Activated T-helper 1 cell treated with anti-CD3 and anti-CD28 coated beads, Interleukin-12 subunit alpha, Interleukin-12 subunit beta, Interleukin-2, Interleukin-4 antibody, amounts not matched to agents 30 ng/mL and 10 ng/mL and 1 ng/mL, durations not matched to agents 14 hours and 24 hours and 36 hours (primary cell): Measurements from ENCODE around the gene PRSS16. TPM values are rescaled to one million over a fixed set of nuclear protein-coding genes. Genes with fewer than 3 reads are reported as not detected.
"Not testable (repeated sequence)": the region's sequence is repeated elsewhere in the genome, so short reads cannot be mapped to it uniquely, and the experiment has no call there.

Experiments
- DNase-seq: peaks from one replicate; pipeline ENCODE4 v3.0.0; 2021; ENCODE audit warnings: low spot score
- H3K27ac Mint-ChIP-seq: one replicate; pipeline ENCODE4 v1.8.0; 2021; ENCODE audit warnings: mild to moderate bottlenecking, mixed read lengths
- H3K27me3 Mint-ChIP-seq: one replicate; pipeline ENCODE4 v1.8.0; 2022; ENCODE audit warnings: mild to moderate bottlenecking, moderate library complexity, mixed read lengths; ENCODE audit not compliant: insufficient read depth
- H3K36me3 Mint-ChIP-seq: one replicate; pipeline ENCODE4 v1.8.0; 2021; ENCODE audit warnings: low read depth, mixed read lengths
- H3K4me1 Mint-ChIP-seq: one replicate; pipeline ENCODE4 v1.8.0; 2021; ENCODE audit warnings: low read depth, mixed read lengths
- H3K4me3 Mint-ChIP-seq: one replicate; pipeline ENCODE4 v1.8.0; 2021; ENCODE audit warnings: mild to moderate bottlenecking, moderate library complexity, mixed read lengths
- H3K9me3 Mint-ChIP-seq: one replicate; pipeline ENCODE4 v1.8.0; 2021; ENCODE audit warnings: mixed read lengths
- intact Hi-C: fragments of 100-400 bp; cut with micrococcal nuclease; formaldehyde crosslinking; loops from one replicate; pipeline ENCODE4 v1.15.1; 2024
- total RNA-seq: library from RNA; stranded (reverse); gene quantifications from 2 replicates; pipeline ENCODE4 v1.2.3, GENCODE V29; 2022

The PRSS16 gene
- total RNA-seq, 1 donor from 2014 or later, result 0.13 TPM

DNA sequence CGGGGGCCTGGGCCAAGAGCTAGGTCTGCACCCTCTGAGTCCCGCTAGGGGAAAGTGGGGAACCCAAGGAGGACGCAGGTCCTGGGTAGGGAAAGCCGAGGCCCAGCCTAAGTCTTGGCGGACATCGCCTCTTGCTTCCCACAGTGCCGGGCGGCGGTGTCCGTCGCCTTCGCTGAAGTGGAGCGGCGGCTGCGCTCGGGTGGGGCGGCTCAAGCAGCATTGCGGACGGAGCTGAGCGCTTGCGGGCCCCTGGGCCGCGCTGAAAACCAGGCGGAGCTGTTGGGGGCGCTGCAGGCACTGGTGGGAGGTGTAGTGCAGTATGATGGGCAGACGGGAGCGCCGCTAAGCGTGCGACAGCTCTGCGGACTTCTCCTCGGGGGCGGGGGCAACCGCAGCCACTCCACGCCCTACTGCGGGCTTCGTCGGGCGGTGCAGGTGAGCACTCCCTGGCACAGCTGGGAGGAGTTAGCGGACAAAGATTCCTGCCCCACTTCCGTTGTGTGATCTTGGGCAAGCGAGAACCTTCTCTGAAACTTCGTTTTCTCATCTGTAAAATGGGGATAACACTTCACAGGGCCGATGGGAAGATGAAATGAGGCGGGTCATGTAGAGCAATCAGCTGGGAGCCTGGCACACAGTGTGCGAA is 4.2 kb downstream of the PRSS16 start:
- Mint-ChIP-seq H3K27me3 (peaks cover 44% of the 10 kb centered on the region), H3K27ac (no peak overlapping the region), H3K4me1 (peaks cover 5% of the 10 kb centered on the region), H3K36me3 (no peaks in the 10 kb centered on the region), H3K9me3 (no peaks in the 10 kb centered on the region), H3K4me3 (peak overlapping the region; percentile 87)
- peak; percentile 51 for DNase-seq
- intact Hi-C loops, result loop anchor here (2.0 kb wide), 1 partner anchor 63 kb away; no protein-coding TSS in a partner anchor

DNA sequence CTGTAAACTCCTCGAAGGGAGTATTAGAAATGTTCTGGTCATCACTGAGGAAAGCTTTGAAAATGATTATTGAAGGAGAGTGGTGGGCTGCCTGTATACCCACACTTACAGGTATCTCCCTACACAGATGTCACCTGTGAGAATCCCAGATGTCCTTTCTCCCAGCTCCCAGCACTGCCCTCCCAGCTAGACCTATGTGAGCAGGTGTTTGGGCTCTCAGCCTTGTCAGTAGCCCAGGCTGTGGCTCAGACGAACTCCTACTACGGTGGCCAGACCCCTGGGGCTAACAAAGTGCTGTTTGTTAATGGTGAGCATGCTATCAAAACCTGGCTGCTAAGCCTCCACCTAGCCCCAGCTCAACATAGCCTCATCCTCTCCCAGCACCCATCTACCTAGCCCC is 7.1 kb downstream of the PRSS16 start:
- intact Hi-C loops, result no loop called here
- Mint-ChIP-seq H3K4me3 (no peak overlapping the region), H3K9me3 (no peaks in the 10 kb centered on the region), H3K27ac (no peak overlapping the region), H3K36me3 (no peaks in the 10 kb centered on the region), H3K27me3 (peaks cover 44% of the 10 kb centered on the region), H3K4me1 (peaks cover 5% of the 10 kb centered on the region)
- DNase-seq, result no peak

DNA sequence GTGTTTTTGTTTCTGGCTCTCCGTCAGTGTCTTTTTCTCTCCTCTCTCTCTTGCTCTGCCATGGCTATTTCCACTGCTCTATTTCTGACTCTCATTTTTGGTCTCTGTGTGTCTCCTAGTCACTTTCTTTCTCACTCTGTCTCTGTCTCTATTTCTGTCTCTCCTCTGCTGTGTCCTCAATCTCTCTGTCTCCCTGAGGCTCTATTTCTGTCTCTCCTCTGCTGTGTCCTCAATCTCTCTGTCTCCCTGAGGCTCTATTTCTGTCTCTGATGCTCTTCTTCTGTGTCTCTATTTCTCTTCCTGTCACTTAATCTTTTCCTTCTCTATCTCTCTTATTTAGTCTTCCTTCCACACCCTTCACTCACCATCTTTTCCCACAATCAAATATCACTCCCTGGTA is 8.4 kb downstream of the PRSS16 start:
- intact Hi-C loops, result no loop called here
- H3K27me3 Mint-ChIP-seq, result peaks cover 46% of the 10 kb centered on the region
- H3K9me3 Mint-ChIP-seq, result no peaks in the 10 kb centered on the region
- no peak overlapping the region for H3K27ac Mint-ChIP-seq
- no peak overlapping the region for H3K4me3 Mint-ChIP-seq
- peaks cover 5% of the 10 kb centered on the region for H3K4me1 Mint-ChIP-seq
- DNase-seq, result no peak
- no peaks in the 10 kb centered on the region for H3K36me3 Mint-ChIP-seq

DNA sequence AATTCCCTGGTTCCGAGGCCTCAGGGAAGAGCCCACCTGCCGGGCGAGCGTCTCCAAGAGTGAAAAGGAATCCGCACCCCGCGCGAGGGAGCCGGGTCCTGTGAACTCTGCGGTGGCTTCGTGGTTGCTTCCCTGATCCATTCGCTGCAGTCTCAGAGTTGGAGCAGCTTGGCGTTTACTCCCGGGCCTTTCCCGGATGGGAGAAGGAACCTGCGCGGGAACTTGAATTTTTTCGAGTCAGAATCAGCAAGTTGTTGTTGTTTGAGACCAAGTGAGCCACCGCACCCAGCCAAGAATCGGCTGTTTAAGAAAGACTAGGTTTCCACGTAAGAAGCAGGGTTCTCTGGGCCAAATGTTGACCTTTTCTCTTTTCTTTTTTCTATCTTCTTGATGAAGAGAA is 12.9 kb downstream of the PRSS16 start:
- intact Hi-C loops, result no loop called here
- no peaks in the 10 kb centered on the region for H3K4me1 Mint-ChIP-seq
- DNase-seq, result no peak
- H3K9me3 Mint-ChIP-seq, result no peaks in the 10 kb centered on the region
- no peak overlapping the region for H3K4me3 Mint-ChIP-seq
- H3K27me3 Mint-ChIP-seq, result peaks cover 38% of the 10 kb centered on the region
- H3K36me3 Mint-ChIP-seq, result no peaks in the 10 kb centered on the region
- H3K27ac Mint-ChIP-seq, result no peak overlapping the region

DNA sequence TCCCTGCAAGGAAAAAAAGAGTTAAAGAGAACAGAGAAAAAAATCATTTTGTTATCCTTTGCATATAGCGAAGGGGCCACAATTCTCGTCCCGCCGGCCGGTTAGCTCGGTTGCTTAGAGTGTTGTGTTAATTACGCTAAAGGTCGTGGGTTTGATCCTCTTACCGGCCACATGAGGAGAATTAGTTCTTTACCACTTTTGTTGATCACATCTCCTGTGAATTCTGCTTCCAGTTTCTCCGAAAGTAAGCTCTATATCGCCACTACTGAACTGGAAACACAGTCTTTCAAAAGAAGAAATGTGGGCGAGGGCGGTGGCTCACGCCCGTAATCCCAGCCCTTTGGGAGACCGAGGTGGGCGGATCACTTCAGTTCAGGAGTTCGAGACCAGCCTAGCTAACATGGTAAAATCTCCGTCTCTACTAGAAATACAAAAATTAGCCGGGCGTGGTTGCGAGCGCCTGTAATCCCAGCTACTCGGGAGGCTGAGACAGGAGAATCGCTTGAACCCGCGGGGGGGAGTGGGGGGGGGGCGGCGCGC is 13.4 kb downstream of the PRSS16 start:
- no peak overlapping the region for H3K4me3 Mint-ChIP-seq
- peaks cover 34% of the 10 kb centered on the region for H3K27me3 Mint-ChIP-seq
- no peak for DNase-seq
- intact Hi-C loops, result no loop called here
- H3K9me3 Mint-ChIP-seq, result no peaks in the 10 kb centered on the region
- H3K4me1 Mint-ChIP-seq, result no peaks in the 10 kb centered on the region
- no peak overlapping the region for H3K27ac Mint-ChIP-seq
- H3K36me3 Mint-ChIP-seq, result no peaks in the 10 kb centered on the region

DNA sequence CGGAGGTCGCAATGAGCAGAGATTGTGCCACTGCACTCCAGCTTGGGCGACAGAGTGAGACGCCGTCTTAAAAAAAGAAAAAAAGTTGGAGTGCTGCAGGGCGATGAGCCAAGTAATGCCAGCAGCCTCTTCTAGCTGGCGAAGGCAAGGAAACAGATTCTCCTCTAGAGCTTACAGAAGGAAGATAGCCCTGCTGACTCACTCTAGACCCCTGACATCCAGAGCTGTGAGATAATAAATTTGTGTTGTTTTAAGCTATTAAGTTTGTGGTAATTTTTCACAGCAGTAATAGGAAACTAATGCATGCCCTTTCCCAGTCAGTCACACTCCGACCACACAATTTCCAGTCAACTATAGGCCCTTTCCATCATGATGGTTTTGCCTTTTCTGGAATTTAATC is 16.4 kb downstream of the PRSS16 start:
- peaks cover 35% of the 10 kb centered on the region for H3K27me3 Mint-ChIP-seq
- DNase-seq, result no peak
- no peaks in the 10 kb centered on the region for H3K36me3 Mint-ChIP-seq
- H3K4me3 Mint-ChIP-seq, result no peak overlapping the region
- no peak overlapping the region for H3K27ac Mint-ChIP-seq
- intact Hi-C loops, result no loop called here
- H3K9me3 Mint-ChIP-seq, result no peaks in the 10 kb centered on the region
- no peaks in the 10 kb centered on the region for H3K4me1 Mint-ChIP-seq

DNA sequence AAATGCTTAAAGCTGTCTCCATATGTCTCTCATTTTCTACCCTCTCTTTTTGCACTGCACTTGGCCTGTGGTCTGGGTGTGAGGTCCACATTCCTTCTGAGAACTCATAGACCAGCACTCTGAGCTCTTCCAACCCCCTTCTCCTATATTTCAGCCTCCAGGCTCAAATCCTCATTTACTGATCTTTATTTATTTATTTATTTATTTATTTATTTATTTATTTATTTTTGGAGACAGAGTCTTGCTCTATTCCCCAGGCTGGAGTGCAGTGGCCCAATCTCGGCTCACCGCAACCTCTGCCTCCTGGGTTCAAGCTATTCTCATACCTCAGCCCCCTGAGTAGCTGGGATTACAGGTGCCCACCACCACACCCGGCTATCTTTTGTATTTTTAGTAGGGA is 19.5 kb downstream of the PRSS16 start:
- H3K4me1 Mint-ChIP-seq, DNase-seq, H3K27ac Mint-ChIP-seq, intact Hi-C loops, H3K36me3 Mint-ChIP-seq, H3K9me3 Mint-ChIP-seq, H3K4me3 Mint-ChIP-seq: not testable (repeated sequence)
- H3K27me3 Mint-ChIP-seq, result peaks cover 28% of the 10 kb centered on the region

DNA sequence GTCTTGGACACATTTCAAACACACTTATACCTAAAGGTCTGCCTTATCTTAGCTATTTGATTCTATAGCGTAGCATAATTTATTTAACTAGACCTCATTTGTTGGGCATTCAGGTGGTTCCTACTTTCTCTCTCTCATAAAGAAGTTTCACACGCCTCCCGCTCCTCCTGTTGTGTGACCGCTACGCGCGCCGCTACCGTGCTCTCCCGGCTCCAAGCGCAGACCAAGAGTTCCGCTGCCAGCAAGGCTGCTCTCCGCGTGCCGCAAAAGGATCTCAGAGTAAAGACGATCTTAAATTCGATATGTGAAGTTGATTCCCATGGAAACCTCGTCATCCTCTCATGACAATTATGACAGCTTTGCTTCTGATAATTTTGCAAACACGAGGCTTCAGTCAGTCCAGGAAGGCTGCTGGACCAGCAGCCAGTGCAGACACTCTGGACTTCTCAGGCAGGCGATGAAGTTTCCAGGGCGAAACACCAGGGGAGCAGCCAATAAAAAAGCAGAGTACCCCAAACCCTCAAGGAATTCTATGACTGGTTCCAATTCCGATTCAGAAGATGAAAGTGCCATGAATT is 20.4 kb downstream of the PRSS16 start:
- Mint-ChIP-seq H3K4me3 (no peak overlapping the region), H3K36me3 (no peaks in the 10 kb centered on the region), H3K4me1 (no peaks in the 10 kb centered on the region), H3K27ac (no peak overlapping the region), H3K9me3 (no peaks in the 10 kb centered on the region), H3K27me3 (peaks cover 22% of the 10 kb centered on the region)
- DNase-seq, result no peak
- intact Hi-C loops, result no loop called here

DNA sequence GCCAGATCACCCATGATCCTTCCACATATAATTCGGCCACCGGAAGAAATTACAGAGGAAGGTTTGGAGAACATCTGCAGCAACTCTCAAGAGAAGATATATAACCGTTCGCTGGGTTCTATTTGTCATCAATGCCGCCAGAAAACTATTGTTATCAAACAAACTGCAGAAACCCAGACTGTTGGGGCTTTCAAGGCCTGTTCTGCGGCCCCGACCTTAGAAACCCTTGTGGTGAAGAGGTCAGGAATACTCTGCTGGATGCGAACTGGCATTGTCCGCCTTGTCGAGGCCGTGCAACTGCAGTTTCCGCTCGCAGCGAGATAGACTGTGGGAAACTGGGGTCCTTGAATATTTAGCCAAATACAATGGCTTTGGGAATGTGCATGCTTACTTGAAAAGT is 21.3 kb downstream of the PRSS16 start:
- H3K36me3 Mint-ChIP-seq, result no peaks in the 10 kb centered on the region
- no peak for DNase-seq
- no peaks in the 10 kb centered on the region for H3K4me1 Mint-ChIP-seq
- intact Hi-C loops, result no loop called here
- no peak overlapping the region for H3K4me3 Mint-ChIP-seq
- no peaks in the 10 kb centered on the region for H3K9me3 Mint-ChIP-seq
- H3K27ac Mint-ChIP-seq, result no peak overlapping the region
- H3K27me3 Mint-ChIP-seq, result peaks cover 25% of the 10 kb centered on the region

DNA sequence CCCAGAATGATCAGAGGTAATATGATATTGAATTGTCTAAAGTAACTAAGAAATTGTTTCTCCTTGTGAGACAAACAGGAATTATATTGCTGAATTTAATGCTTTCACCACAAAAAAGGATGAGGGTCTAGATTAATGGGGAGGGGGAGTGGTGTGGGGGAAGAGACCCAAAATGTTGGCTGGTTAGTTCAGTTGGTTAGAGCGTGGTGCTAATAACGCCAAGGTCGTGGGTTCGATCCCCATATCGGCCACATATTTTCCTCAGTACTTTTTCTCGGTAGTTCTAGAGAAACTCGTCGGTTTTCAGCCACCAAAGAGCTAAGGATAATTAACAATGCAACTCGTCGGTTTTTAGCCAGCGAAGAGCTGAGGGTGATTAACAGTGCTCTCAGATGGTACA is 26.3 kb downstream of the PRSS16 start:
- H3K36me3 Mint-ChIP-seq, result no peaks in the 10 kb centered on the region
- no peak overlapping the region for H3K4me3 Mint-ChIP-seq
- H3K9me3 Mint-ChIP-seq, result peaks cover 4% of the 10 kb centered on the region
- H3K27me3 Mint-ChIP-seq, result peaks cover 41% of the 10 kb centered on the region
- no peak for DNase-seq
- no peak overlapping the region for H3K27ac Mint-ChIP-seq
- no peaks in the 10 kb centered on the region for H3K4me1 Mint-ChIP-seq
- intact Hi-C loops, result no loop called here

DNA sequence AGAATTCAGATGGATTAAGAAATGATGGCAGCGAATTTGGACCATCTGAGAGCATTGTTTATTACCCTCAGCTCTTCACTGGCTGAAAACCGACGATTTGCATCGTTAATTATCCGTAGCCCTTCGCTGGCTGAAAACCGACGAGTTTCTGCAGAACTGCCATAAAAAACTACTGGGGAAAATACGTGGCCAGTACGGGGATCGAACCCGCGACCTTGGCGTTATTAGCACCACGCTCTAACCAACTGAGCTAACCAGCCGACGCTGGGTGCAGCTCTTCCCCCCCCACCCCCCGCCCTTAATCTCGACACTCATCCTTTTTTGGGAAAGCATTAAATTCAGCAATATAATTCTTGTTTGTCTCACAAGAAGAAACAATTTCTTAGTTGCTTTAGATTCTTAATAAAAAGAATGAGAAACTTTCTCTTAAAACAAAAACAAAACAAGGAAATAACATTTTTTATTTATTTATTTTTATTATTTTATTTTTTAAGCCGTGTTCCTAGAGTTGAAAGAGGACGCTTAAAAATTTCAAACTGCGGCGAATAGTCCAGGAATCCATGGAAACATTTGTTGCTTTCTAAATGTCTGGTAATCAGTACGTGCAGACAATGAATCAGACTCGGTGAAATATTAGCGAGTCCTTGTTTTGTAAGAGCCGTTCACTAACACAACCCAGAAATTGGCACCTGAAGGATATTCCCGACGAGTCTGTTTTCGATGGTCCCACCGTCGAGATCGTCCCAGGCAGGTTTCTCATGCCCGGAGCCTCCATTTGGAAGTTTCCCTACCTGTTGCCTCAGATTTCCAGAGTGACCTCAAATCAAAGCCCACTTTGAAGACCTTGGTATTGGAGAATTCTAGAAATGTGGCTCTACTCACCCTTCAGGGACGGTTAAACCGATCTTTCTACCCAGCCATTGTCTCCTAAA is 27.8 kb downstream of the PRSS16 start:
- Mint-ChIP-seq H3K9me3 (peaks cover 4% of the 10 kb centered on the region), H3K27ac (no peak overlapping the region), H3K27me3 (peaks cover 40% of the 10 kb centered on the region), H3K36me3 (no peaks in the 10 kb centered on the region), H3K4me1 (peaks cover 7% of the 10 kb centered on the region), H3K4me3 (no peak overlapping the region)
- intact Hi-C loops, result no loop called here
- DNase-seq, result no peak

DNA sequence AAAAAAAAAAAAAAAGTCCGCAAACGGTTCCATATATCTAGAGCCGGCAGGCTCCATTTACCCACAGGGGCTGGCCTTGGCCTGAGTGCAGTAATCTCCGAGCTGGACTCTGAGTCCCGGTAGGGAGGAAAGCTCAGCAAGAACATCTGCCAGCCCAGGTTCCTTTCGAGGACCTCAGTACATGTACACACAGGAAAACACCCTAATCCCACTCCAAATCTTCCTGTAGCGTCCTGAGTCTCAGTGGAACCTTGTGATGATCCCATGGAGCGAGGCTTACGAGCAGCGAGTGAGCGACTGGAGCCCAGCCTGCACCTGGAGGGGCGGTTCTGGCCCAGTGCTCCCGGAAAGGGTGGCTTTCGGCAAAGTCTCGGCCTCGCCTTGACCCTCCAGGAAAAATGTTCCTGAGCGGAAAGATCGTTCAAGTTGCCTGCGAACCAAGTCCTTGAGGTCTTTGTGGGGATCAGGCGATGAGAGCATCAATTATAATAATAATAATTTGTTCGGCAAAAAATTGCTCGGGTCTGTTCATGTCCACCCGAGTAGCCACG is 32.1 kb downstream of the PRSS16 start:
- Mint-ChIP-seq H3K36me3 (peaks cover 1% of the 10 kb centered on the region), H3K4me1 (peaks cover 7% of the 10 kb centered on the region), H3K27ac (no peak overlapping the region), H3K9me3 (peaks cover 26% of the 10 kb centered on the region), H3K4me3 (peak overlapping the region; percentile 58), H3K27me3 (peaks cover 58% of the 10 kb centered on the region)
- no peak for DNase-seq
- intact Hi-C loops, result loop anchor here (5.0 to 10.0 kb wide), 2 partner anchors 393 to 1355 kb away; no protein-coding TSS in a partner anchor
